ENCODE results near the gene DEGS2.
"Not testable (repeated sequence)": the region's sequence is repeated elsewhere in the genome, so short reads cannot be mapped to it uniquely, and the experiment has no call there.

GRCh38 chr14:100208136-100208535 is 48.7 kb upstream of the DEGS2 start:
- TF ChIP-seq CTCF (conservative IDR thresholded peaks at IDR 0.05; ENCODE audit: low read depth, low read length); EZH2phosphoT487 (IDR thresholded peaks at IDR 0.05; ENCODE audit: borderline replicate concordance, low read length); EZH2 (IDR thresholded peaks at IDR 0.05; ENCODE audit: low read length, unreplicated experiment): not testable (repeated sequence)

Data from PC-3 (cell line).